IMR-90 (cell line): Measurements from ENCODE around the gene QPRT. TPM values are rescaled to one million over a fixed set of nuclear protein-coding genes. Genes with fewer than 3 reads are reported as not detected.

Experiments
- ATAC-seq: fragments of 200-7000 bp; cut with Tn5 transposase; 2 replicates; pipeline ENCODE4 v1.9.1; 2020; ENCODE audit warnings: low read depth, mild to moderate bottlenecking, moderate library complexity
- BruUV-seq: library from RNA; stranded (reverse); fragments of 400-500 nt; replicated peaks from 2 replicates; lab custom pipeline; 2021; lab: Mats Ljungman, UMichigan
- CTCF ChIA-PET: fragments of 300-600 bp; formaldehyde crosslinking; extraction: SDS; loops from one replicate; lab custom pipeline; 2021; ENCODE audit warnings: antibody characterized with exemption; lab: Yijun Ruan, JAX
- POLR2A ChIA-PET: fragments of 300-600 bp; sonication (Branson Sonifier 250); formaldehyde crosslinking; loops from one replicate; lab custom pipeline; 2022; ENCODE audit warnings: antibody characterized with exemption; ENCODE audit not compliant: unreplicated experiment; lab: Charles Lee
- DNase-seq: peaks from one replicate; pipeline ENCODE4 v3.0.0; 2013
- H2AFZ ChIP-seq: replicated peaks from 2 replicates; pipeline ENCODE3; 2013; ENCODE audit warnings: low read length, mild to moderate bottlenecking; ENCODE audit not compliant: poor library complexity
- H2AK5ac ChIP-seq: 2 replicates; pipeline ENCODE4 v1.6.1; 2013; ENCODE audit warnings: low read depth, low read length, inconsistent platforms
- H2AK9ac ChIP-seq: replicated peaks from 2 replicates; pipeline ENCODE3; 2013; ENCODE audit warnings: mild to moderate bottlenecking, low read depth, low read length, moderate library complexity; ENCODE audit not compliant: poor library complexity
- H2BK120ac ChIP-seq: 2 replicates; pipeline ENCODE4 v1.6.1; 2013; ENCODE audit warnings: low read depth, low read length, inconsistent platforms
- H2BK15ac ChIP-seq: 3 replicates; pipeline ENCODE4 v1.6.1; 2013; ENCODE audit warnings: low read depth, low read length, inconsistent platforms
- H2BK20ac ChIP-seq: 2 replicates; pipeline ENCODE4 v1.6.1; 2013; ENCODE audit warnings: low read depth, mild to moderate bottlenecking, inconsistent platforms, low read length, moderate library complexity
- H2BK5ac ChIP-seq: 2 replicates; pipeline ENCODE4 v1.6.1; 2013; ENCODE audit warnings: mild to moderate bottlenecking, low read depth, low read length, inconsistent platforms; ENCODE audit not compliant: poor library complexity, severe bottlenecking
- H3K14ac ChIP-seq: replicated peaks from 2 replicates; pipeline ENCODE4 v1.6.1; 2013; ENCODE audit warnings: low read depth, low read length, inconsistent platforms
- H3K18ac ChIP-seq: 2 replicates; pipeline ENCODE4 v1.6.1; 2013; ENCODE audit warnings: low read depth, low read length, control low read depth
- H3K23ac ChIP-seq: 2 replicates; pipeline ENCODE4 v1.6.1; 2013; ENCODE audit warnings: low read depth, low read length, inconsistent platforms
- H3K27ac ChIP-seq: 2 replicates; pipeline ENCODE4 v1.5.1; 2013; ENCODE audit warnings: mild to moderate bottlenecking, control low read depth, low read length; ENCODE audit not compliant: insufficient read depth
- H3K27me3 ChIP-seq: 2 replicates; pipeline ENCODE4 v1.6.1; 2013; ENCODE audit warnings: low read length; ENCODE audit not compliant: control insufficient read depth, insufficient read depth
- H3K36me3 ChIP-seq: 2 replicates; pipeline ENCODE4 v1.6.1; 2013; ENCODE audit warnings: low read length, mixed read lengths; ENCODE audit not compliant: control insufficient read depth, insufficient read depth
- H3K4ac ChIP-seq: 2 replicates; pipeline ENCODE4 v1.6.1; 2013; ENCODE audit warnings: low read depth, low read length, inconsistent platforms
- H3K4me1 ChIP-seq: 2 replicates; pipeline ENCODE4 v1.6.1; 2013; ENCODE audit warnings: low read length, mixed read lengths; ENCODE audit not compliant: control insufficient read depth, insufficient read depth
- H3K4me2 ChIP-seq: 2 replicates; pipeline ENCODE4 v1.6.1; 2013; ENCODE audit warnings: low read depth, mild to moderate bottlenecking, control low read depth, low read length, moderate library complexity
- H3K4me3 ChIP-seq: 2 replicates; pipeline ENCODE4 v1.5.1; 2013; ENCODE audit warnings: low read depth, mild to moderate bottlenecking, control low read depth, low read length, moderate library complexity; ENCODE audit not compliant: insufficient read depth
- H3K56ac ChIP-seq: 2 replicates; pipeline ENCODE4 v1.6.1; 2013; ENCODE audit warnings: low read length, inconsistent platforms; ENCODE audit not compliant: insufficient read depth; ENCODE audit errors: extremely low read depth
- H3K79me1 ChIP-seq, 2 experiments: 2 replicates each; pipeline ENCODE4 v1.6.1; 2013; ENCODE audit warnings: low read length in 2 of 2, inconsistent platforms in 1 of 2, low read depth in 1 of 2
- H3K9ac ChIP-seq: 2 replicates; pipeline ENCODE4 v1.6.1; 2013; ENCODE audit warnings: low read depth, low read length, control low read depth
- H3K9me1 ChIP-seq: 2 replicates; pipeline ENCODE4 v1.6.1; 2013; ENCODE audit warnings: low read length, inconsistent platforms; ENCODE audit not compliant: insufficient read depth
- H3K9me3 ChIP-seq: 2 replicates; pipeline ENCODE4 v1.6.1; 2013; ENCODE audit warnings: low read length; ENCODE audit not compliant: control insufficient read depth, insufficient read depth
- H4K20me1 ChIP-seq: 2 replicates; pipeline ENCODE4 v1.6.1; 2013; ENCODE audit warnings: low read length, inconsistent platforms; ENCODE audit not compliant: insufficient read depth
- H4K5ac ChIP-seq: 2 replicates; pipeline ENCODE4 v1.6.1; 2013; ENCODE audit warnings: mild to moderate bottlenecking, low read depth, low read length, control low read depth
- H4K8ac ChIP-seq, 2 experiments: 2 replicates each; pipeline ENCODE4 v1.6.1; 2013; ENCODE audit warnings: low read depth in 2 of 2, low read length in 2 of 2, control low read depth in 1 of 2, inconsistent platforms in 1 of 2
- H4K91ac ChIP-seq: 2 replicates; pipeline ENCODE4 v1.6.1; 2013; ENCODE audit warnings: low read depth, low read length, inconsistent platforms; ENCODE audit not compliant: insufficient read depth
- BHLHE40 ChIP-seq: fragments of 150-350 bp; IDR thresholded peaks from 2 replicates; pipeline ENCODE4 v1.6.1; 2016; ENCODE audit warnings: mild to moderate bottlenecking, low read depth, low read length
- CEBPB ChIP-seq: IDR thresholded peaks from 2 replicates; pipeline ENCODE4 v1.6.1; 2012; ENCODE audit warnings: low read depth, low read length, improper control_type of control experiment
- CHD1 ChIP-seq: IDR thresholded peaks from 2 replicates; pipeline ENCODE4 v1.6.1; 2012; ENCODE audit warnings: low read depth, low read length, improper control_type of control experiment
- ELK1 ChIP-seq: fragments of 150-350 bp; IDR thresholded peaks from 2 replicates; pipeline ENCODE4 v1.6.1; 2016; ENCODE audit warnings: low read depth, mild to moderate bottlenecking, low read length, moderate library complexity, borderline replicate concordance
- MAZ ChIP-seq: IDR thresholded peaks from 2 replicates; pipeline ENCODE4 v1.6.1; 2012; ENCODE audit warnings: low read depth, mild to moderate bottlenecking, low read length, improper control_type of control experiment, moderate library complexity, borderline replicate concordance
- MXI1 ChIP-seq: IDR thresholded peaks from 2 replicates; pipeline ENCODE4 v1.6.1; 2012; ENCODE audit warnings: low read depth, mild to moderate bottlenecking, low read length, moderate library complexity, borderline replicate concordance
- RAD21 ChIP-seq: IDR thresholded peaks from 2 replicates; pipeline ENCODE4 v1.6.1; 2012; ENCODE audit warnings: low read length, improper control_type of control experiment
- WGBS, 2 experiments: methylation state at CpG; one replicate each; pipeline versions ENCODE4 v1.1.5 to v1.1.7; 2013; ENCODE audit warnings: missing lambda C conversion rate in 2 of 2; ENCODE audit not compliant: insufficient read length in 1 of 2; ENCODE audit errors: extremely low coverage in 2 of 2; 5-methylcytosine and 5-hydroxymethylcytosine counted together
- dilution Hi-C: fragments of 300-500 bp; cut with HindIII; formaldehyde crosslinking; loops from one replicate; pipeline ENCODE4 v1.14.3; 2018; ENCODE audit warnings: low sequenced_read_pairs; ENCODE audit not compliant: unreplicated experiment
- in situ Hi-C: fragments of 300-500 bp; cut with MboI; formaldehyde crosslinking; loops from 3 replicates; pipeline ENCODE4 v1.14.3; 2019; ENCODE audit warnings: low sequenced_read_pairs, inconsistent platforms, mixed read lengths
- intact Hi-C: fragments of 100-400 bp; cut with micrococcal nuclease; formaldehyde crosslinking; loops from 2 replicates; pipeline ENCODE4 v1.10.0; 2022
- polyA plus RNA-seq, 3 experiments: library from polyadenylated mRNA; depleted of rRNA; stranded (reverse); fragments of >200 nt; gene quantifications; 2 replicates each; pipeline ENCODE4 v1.2.3, GENCODE V29; 2012; ENCODE audit warnings: low replicate concordance in 1 of 3
- total RNA-seq: library from RNA; depleted of rRNA; stranded (reverse); fragments of >200 nt; gene quantifications from 2 replicates; pipeline ENCODE4 v1.2.3, GENCODE V29; 2012
- TF ChIP-seq, protein P1 (sequence below): fragments of 150-350 bp; IDR thresholded peaks from 2 replicates; pipeline ENCODE4 v1.6.1; 2017; ENCODE audit warnings: mild to moderate bottlenecking, antibody characterized with exemption, low read length, low read depth

QPRT gene
- total and polyA plus RNA-seq, 2 of the 4 experiments (the other 2 are of a cell fraction): 3.4 to 6.3 TPM

DNA sequence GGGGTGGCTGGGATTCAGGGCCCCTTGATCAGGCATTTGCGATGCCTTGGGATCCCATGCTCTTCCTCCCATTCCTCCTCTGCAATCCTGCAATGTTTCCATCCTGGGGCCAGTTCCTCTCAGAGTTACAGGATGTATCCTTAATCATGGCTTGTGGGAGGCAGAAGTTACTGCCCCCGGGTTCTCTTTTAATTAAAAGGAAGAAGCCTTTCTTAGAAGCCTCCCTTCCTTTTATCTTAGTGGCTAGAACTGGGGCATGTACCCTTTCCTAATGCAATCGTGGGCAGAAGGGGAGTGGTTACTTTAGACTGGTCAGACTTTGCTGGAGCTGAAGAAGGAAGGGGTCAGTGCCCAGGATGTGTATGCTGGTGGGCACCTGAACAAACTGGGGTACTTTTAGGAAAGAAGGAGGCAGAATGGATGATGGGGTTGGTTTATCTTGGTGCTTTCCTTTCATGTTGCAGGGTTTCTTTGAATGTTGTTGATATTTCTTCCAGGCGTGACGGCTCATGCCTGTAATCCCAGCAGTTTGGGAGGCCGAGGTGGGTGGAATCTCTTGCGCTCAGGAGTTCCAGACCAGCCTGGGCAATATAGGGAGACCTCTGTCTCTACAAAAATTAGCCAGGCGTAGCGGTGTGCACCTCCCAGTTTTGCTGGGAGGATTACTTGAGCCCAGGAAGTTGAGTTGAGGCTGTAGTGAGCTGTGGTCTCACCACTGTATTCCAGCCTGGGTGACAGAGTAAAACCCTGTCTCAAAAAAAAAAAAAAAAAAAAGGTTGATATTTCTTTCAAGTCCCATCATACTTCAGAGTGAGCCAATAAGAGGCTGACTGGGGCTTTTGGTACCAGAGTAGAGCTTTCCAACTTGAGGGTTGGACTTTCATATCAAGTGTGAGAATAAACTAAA lies 29.1 kb upstream of the QPRT start (continued):
- TF ChIP-seq CEBPB: no peak

DNA sequence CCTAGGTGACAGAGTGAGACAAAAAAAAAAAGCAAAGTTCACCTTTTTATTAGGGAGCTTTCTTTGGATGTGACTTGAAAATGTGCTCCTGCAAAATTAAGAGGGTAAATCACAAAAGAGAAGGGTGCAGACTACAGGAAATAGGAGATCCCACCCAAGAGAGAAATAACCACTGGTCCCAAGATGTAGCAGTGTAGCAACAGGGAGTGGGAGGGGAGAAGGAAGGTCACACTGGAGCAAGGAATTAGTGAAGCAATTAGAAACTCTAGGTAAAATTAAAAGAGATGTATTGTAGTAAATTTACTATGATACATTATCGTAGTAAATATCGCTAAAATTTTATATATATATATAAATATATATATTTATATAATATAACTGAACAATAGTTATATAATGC lies 28.2 kb upstream of the QPRT start:
- POLR2A ChIA-PET: no interaction called here
- Histone ChIP-seq H4K91ac (no peak overlapping the region), H3K27me3 (peaks cover 9% of the 10 kb centered on the region), H2BK15ac (no peak overlapping the region), H3K18ac (no peak overlapping the region), H4K20me1 (no peaks in the 10 kb centered on the region), H4K8ac (no peak overlapping the region), H2BK120ac (no peak overlapping the region), H3K56ac (no peak overlapping the region), H2AK9ac (no peak overlapping the region), H3K9ac (no peak overlapping the region), H3K23ac (no peak overlapping the region), H3K9me1 (0 out of 2 replicates have a peak, but pooled peaks cover 4% of the 10 kb centered on the region), H3K4me1 (no peaks in the 10 kb centered on the region), H2BK5ac (no peak overlapping the region), H3K36me3 (no peaks in the 10 kb centered on the region), H4K5ac (no peak overlapping the region), H2BK20ac (no peak overlapping the region), H2AFZ (no peak overlapping the region), H3K4me3 (no peak overlapping the region), H3K14ac (no peak overlapping the region), H3K9me3 (0 out of 2 replicates have a peak, but pooled peaks cover under 1% of the 10 kb centered on the region), H3K4ac (no peak overlapping the region), H3K4me2 (no peak overlapping the region), H3K27ac (no peak overlapping the region), H3K79me1 (no peaks in the 10 kb centered on the region), H2AK5ac (no peak overlapping the region)
- in situ Hi-C loops (no loop called here), dilution Hi-C loops (no loop called here), intact Hi-C loops (no loop called here)
- WGBS, 2 experiments: no CpG with 5 or more reads among the region's 2 CpGs
- CTCF ChIA-PET: no interaction called here
- TF ChIP-seq MAZ (no peak), CEBPB (no peak), CHD1 (no peak), RAD21 (no peak), ELK1 (no peak), BHLHE40 (no peak), MXI1 (no peak)
- TF ChIP-seq, protein P1, sequence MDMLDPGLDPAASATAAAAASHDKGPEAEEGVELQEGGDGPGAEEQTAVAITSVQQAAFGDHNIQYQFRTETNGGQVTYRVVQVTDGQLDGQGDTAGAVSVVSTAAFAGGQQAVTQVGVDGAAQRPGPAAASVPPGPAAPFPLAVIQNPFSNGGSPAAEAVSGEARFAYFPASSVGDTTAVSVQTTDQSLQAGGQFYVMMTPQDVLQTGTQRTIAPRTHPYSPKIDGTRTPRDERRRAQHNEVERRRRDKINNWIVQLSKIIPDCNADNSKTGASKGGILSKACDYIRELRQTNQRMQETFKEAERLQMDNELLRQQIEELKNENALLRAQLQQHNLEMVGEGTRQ: no peak
- DNase-seq (no peak), ATAC-seq (no peak)
- no TSS peak for BruUV-seq
